ENCODE results near the gene JAK3.

DNA sequence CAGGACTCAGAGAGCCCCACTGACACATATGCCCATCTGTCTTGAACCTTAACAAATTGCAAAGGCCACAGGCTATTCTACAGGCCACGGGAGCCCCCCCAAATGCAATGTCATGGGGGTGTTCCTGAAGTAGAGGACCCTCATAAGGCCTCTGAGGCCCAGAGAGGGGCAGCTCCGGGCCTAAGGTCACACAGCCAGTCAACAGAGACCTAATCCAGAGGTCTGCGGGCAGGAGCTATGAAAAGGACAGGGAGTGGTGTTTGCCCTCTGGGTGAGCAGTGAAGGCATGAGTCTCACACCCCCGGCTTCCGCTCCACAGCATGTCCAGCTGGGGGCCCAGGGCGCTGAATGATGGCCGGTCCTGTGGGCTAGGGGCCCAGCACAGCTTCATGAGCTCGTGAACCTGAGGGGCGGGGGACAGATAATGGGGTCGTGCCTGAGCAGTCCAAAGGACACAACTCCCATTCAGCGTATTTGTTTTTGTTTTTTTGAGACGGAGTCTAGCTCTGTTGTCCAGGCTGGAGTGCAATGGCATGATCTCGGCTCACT lies 21.2 kb downstream of the JAK3 start:
- TF ChIP-seq BACH2 (CRISPR knock-in tag; IDR thresholded peaks at IDR 0.05; ENCODE audit: borderline replicate concordance) = no peak
- TF ChIP-seq ESRRG (CRISPR knock-in tag; IDR thresholded peaks at IDR 0.05) = no peak
- no peak for TF ChIP-seq ARNTL (CRISPR knock-in tag; IDR thresholded peaks at IDR 0.05; ENCODE audit: borderline replicate concordance, low read depth)
- TF ChIP-seq, protein P1, sequence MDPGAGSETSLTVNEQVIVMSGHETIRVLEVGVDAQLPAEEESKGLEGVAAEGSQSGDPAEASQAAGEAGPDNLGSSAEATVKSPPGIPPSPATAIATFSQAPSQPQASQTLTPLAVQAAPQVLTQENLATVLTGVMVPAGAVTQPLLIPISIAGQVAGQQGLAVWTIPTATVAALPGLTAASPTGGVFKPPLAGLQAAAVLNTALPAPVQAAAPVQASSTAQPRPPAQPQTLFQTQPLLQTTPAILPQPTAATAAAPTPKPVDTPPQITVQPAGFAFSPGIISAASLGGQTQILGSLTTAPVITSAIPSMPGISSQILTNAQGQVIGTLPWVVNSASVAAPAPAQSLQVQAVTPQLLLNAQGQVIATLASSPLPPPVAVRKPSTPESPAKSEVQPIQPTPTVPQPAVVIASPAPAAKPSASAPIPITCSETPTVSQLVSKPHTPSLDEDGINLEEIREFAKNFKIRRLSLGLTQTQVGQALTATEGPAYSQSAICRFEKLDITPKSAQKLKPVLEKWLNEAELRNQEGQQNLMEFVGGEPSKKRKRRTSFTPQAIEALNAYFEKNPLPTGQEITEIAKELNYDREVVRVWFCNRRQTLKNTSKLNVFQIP (CRISPR knock-in tag; IDR thresholded peaks at IDR 0.05; ENCODE audit: borderline replicate concordance, low read depth) = no peak
- TF ChIP-seq, protein P2, sequence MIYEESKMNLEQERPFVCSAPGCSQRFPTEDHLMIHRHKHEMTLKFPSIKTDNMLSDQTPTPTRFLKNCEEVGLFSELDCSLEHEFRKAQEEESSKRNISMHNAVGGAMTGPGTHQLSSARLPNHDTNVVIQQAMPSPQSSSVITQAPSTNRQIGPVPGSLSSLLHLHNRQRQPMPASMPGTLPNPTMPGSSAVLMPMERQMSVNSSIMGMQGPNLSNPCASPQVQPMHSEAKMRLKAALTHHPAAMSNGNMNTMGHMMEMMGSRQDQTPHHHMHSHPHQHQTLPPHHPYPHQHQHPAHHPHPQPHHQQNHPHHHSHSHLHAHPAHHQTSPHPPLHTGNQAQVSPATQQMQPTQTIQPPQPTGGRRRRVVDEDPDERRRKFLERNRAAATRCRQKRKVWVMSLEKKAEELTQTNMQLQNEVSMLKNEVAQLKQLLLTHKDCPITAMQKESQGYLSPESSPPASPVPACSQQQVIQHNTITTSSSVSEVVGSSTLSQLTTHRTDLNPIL (CRISPR knock-in tag; IDR thresholded peaks at IDR 0.05; ENCODE audit: low read depth) = no peak
- TF ChIP-seq ZFP3 (CRISPR knock-in tag; IDR thresholded peaks at IDR 0.05) = no peak
- no peak for TF ChIP-seq TOX (CRISPR knock-in tag; IDR thresholded peaks at IDR 0.05; ENCODE audit: borderline replicate concordance)
- no peak for TF ChIP-seq OSR1 (CRISPR knock-in tag; IDR thresholded peaks at IDR 0.05)
- TF ChIP-seq ZC3H10 (CRISPR knock-in tag; IDR thresholded peaks at IDR 0.05) = no peak
- TF ChIP-seq TCF4 (CRISPR knock-in tag; IDR thresholded peaks at IDR 0.05; ENCODE audit: borderline replicate concordance) = no peak
- TF ChIP-seq, protein P3, sequence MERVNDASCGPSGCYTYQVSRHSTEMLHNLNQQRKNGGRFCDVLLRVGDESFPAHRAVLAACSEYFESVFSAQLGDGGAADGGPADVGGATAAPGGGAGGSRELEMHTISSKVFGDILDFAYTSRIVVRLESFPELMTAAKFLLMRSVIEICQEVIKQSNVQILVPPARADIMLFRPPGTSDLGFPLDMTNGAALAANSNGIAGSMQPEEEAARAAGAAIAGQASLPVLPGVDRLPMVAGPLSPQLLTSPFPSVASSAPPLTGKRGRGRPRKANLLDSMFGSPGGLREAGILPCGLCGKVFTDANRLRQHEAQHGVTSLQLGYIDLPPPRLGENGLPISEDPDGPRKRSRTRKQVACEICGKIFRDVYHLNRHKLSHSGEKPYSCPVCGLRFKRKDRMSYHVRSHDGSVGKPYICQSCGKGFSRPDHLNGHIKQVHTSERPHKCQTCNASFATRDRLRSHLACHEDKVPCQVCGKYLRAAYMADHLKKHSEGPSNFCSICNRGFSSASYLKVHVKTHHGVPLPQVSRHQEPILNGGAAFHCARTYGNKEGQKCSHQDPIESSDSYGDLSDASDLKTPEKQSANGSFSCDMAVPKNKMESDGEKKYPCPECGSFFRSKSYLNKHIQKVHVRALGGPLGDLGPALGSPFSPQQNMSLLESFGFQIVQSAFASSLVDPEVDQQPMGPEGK (CRISPR knock-in tag; IDR thresholded peaks at IDR 0.05; ENCODE audit: borderline replicate concordance) = no peak
- TF ChIP-seq, protein P4, sequence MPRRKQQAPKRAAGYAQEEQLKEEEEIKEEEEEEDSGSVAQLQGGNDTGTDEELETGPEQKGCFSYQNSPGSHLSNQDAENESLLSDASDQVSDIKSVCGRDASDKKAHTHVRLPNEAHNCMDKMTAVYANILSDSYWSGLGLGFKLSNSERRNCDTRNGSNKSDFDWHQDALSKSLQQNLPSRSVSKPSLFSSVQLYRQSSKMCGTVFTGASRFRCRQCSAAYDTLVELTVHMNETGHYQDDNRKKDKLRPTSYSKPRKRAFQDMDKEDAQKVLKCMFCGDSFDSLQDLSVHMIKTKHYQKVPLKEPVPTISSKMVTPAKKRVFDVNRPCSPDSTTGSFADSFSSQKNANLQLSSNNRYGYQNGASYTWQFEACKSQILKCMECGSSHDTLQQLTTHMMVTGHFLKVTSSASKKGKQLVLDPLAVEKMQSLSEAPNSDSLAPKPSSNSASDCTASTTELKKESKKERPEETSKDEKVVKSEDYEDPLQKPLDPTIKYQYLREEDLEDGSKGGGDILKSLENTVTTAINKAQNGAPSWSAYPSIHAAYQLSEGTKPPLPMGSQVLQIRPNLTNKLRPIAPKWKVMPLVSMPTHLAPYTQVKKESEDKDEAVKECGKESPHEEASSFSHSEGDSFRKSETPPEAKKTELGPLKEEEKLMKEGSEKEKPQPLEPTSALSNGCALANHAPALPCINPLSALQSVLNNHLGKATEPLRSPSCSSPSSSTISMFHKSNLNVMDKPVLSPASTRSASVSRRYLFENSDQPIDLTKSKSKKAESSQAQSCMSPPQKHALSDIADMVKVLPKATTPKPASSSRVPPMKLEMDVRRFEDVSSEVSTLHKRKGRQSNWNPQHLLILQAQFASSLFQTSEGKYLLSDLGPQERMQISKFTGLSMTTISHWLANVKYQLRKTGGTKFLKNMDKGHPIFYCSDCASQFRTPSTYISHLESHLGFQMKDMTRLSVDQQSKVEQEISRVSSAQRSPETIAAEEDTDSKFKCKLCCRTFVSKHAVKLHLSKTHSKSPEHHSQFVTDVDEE (CRISPR knock-in tag; IDR thresholded peaks at IDR 0.05) = no peak

Data from SK-N-SH treated with all-trans-retinoic acid at 6 μM for 48 hours (cell line).